Glomerular endothelial cell (primary cell): Measurements from ENCODE around the gene CDKN2B. TPM values are rescaled to one million over a fixed set of nuclear protein-coding genes. Genes with fewer than 3 reads are reported as not detected.

Source experiments
- DNase-seq: peaks from one replicate; pipeline ENCODE4 v3.0.0-alpha.2; 2011; ENCODE audit warnings: low read depth, low spot score; ENCODE audit errors: extremely low read depth
- total RNA-seq: library from RNA; depleted of rRNA; stranded (reverse); fragments of >200 nt; gene quantifications from 2 replicates; pipeline ENCODE4 v1.2.3, GENCODE V29; 2015

CDKN2B gene
- total RNA-seq, 1 donor from 2014 or later: 36.5 TPM

GRCh38 chr9:21995666-21996398 is 13.3 kb downstream of the CDKN2B start:
- DNase-seq: no peak

DNA sequence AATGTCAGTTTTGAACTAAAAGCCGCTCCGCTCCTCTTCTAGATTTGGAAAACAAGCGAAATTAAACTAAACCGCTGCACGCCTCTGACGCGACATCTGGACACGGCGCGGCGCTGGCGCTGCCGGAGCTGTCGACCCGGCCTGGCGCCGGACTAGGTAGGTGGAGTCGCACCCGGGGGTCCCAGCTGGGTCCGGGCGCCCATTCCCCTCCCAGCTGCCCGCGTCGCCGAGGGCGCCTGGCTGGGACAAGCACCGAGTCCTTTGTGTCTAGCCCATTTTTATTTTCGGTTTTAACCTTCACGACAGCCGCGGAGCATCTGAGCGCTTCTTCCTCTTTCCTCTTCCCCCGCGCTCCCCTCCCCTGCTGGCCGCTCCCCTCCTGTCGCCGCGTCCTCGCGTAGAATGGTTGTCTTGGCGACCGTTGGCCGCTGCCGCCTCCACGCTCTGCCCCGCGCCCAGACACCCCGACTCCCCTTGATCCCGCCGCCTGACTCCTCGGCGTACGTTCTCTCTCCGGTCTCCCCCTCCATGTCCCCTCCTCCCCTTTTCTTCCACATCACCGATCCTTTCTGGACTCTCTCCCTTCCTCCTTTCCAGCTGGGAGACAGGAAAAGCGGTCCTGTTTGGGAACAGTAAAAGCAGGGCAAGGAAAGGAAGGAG is 14.0 kb downstream of the CDKN2B start:
- no peak for DNase-seq

- DNase-seq: no peak
Measured at GRCh38 chr9:21994556-21995005, 14.5 kb downstream of the CDKN2B start, which contains the start of gene CDKN2B-AS1. Gene CDKN2B-AS1 (plus strand): TSS chr9:21994791.

- no peak for DNase-seq
Measured at GRCh38 chr9:21993893-21994555, 15.1 kb downstream of the CDKN2B start, which contains the start of gene CDKN2A. Gene CDKN2A (minus strand): TSS chr9:21994392.

GRCh38 chr9:21993007-21993406 is 16.1 kb downstream of the CDKN2B start:
- DNase-seq: no peak

DNA sequence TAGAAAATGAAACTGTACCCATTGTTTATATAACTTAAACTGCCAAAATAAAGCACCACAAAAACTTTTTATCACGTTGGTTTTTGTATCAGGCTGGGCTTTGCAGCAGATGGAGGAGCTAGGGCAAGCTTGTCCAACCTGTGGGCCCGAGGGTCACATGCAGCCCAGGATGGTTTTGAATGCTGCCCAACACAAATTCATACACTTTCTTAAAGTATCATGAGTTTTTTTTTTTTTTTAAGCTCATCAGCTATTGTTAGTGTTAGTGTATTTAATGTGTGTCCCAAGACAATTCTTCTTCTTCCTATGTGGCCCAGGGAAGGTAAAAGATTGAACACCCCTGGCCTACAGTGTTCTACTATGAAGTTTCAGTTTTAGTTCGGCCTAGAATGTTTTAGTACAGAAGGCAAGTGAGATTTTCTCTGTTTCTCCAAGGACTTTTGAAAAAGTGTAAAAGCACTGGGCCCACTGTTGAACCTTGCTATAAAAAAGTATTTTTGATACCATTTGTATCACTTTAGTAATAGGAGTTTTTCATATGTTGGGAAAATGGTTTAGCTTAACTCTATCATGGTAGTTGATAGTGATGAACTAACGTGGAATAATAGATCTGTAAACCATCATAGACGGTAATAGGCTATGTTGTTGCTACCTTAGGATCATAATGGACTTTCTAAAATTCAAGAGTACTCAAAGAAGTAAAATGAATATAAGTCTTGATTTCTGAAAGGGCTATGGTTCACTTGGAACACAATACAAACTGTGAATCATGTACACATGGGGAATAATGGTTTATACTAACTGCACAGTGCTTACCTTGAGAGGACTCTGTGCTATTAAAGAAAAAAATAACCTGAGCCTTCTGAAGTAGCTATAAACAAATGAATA is 17.8 kb downstream of the CDKN2B start:
- DNase-seq: no peak

- no peak for DNase-seq
Measured at GRCh38 chr9:21989440-21990189, 19.5 kb downstream of the CDKN2B start.

DNA sequence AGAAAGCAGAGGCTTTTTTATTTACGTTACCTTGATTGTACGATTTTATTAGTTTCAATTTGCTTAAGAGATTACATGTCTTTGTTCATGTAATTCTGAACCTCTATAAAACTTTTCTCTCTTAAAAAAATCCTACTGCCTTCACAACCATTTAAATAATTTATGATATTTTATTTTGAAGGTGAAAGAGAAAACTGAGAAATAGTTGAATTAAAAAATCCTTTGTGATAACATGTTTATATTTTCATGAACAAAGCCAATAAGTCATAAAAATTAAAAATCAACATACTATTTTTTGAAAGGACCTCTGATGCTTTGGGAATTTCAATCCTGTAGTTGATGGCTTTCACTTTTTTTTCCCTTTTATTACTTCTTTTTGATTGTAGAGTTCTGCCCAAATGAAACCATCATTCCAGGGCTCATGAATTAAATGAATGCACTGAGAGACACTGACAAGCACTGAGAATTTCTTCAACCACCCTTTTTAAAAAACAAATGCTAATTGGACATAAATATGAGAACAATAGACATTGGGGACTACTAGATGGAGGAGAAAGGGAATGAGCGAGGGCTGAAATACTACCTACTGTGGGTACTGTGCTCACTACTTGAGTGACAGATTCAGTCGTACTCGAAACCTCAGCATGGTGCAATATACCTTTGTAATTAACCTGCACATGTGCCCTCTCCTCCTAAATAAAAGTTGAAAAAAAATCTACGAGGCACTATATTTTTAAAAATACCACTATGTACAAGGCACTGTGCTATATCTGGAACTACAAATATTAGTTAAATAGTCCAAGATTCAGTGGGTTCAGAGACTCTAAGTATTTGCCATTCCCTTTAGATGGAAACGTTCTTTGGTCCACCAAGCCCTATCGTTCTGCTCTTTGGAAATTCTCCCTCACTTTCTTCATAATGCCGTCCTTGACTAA is 20.8 kb downstream of the CDKN2B start:
- DNase-seq: no peak

DNA sequence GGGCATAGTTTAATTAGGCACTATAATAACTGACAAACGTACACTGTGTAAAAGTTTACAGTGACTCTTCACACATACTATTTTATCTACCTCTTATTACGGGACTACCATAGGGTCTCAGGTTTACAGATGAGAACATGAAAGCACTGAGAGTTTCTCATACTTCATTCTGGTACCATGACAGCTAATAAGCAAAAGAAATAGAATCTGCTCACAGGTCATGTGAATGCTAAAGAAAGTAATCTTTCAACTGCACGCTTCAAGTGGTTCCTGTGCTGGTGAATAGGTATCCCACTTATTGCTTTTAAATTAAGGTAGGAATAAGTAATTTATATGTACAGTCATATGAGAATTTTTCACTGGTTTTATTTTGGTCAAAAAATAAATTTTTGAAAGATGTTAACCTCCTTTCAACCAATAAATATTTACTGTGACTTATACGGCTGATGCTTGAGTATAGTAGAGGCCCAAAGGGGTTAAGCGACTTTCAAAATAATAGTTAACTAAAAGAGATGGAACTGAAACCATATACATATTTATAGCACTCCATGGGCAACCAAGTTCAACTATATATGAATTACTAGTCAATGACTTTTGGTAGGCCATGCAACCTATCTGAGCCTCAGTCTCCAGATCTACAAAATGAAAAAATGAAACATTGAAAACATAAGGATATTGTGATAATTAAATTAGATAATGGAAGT is 23.0 kb downstream of the CDKN2B start:
- no peak for DNase-seq

GRCh38 chr9:21984101-21984500 is 25.0 kb downstream of the CDKN2B start:
- DNase-seq: no peak

DNA sequence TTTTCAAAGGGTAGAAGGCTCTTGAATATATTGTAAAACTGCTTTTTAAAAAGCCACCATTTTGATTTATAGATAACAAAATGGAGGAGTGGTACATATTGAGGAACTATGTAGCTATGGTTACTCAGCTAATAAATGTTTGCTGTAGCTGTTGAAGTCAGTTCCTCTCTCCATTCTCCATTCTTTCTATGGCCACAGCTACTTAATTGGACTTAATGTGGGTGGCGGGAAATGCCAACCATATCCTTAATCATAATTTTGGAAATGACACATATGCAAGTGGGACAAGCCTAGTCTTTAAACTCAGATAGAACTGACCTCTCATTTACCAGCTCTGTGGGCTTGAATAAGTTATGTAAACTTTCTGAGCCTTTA is 25.6 kb downstream of the CDKN2B start:
- DNase-seq: no peak

GRCh38 chr9:21982861-21983560 is 26.1 kb downstream of the CDKN2B start:
- no peak for DNase-seq

GRCh38 chr9:21982391-21982790 is 26.7 kb downstream of the CDKN2B start:
- no peak for DNase-seq

DNA sequence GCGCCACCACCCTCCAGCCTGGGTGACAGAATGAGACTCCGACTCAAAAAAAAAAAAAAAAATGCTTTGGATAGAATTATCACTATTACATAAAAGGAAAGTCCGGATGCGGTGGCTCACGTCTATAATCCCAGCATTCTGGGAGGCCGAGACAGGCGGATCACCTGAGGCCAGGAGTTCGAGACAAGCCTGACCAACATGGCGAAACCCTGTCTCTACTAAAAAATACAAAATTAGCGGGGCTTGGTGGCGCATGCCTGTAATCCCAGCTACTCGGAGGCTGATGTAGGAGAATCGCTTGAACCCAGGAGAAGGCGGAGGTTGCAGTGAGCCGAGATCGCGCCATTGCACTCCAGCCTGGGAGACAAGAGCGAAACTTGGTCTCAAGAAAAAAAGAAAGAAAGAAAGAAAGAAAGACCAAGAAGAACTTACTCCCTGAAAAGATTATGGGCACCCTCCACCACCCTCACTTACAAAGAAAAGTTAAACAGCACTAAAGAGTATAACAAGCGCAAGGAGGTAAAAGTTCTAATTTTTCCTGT is 32.7 kb downstream of the CDKN2B start:
- no peak for DNase-seq

DNA sequence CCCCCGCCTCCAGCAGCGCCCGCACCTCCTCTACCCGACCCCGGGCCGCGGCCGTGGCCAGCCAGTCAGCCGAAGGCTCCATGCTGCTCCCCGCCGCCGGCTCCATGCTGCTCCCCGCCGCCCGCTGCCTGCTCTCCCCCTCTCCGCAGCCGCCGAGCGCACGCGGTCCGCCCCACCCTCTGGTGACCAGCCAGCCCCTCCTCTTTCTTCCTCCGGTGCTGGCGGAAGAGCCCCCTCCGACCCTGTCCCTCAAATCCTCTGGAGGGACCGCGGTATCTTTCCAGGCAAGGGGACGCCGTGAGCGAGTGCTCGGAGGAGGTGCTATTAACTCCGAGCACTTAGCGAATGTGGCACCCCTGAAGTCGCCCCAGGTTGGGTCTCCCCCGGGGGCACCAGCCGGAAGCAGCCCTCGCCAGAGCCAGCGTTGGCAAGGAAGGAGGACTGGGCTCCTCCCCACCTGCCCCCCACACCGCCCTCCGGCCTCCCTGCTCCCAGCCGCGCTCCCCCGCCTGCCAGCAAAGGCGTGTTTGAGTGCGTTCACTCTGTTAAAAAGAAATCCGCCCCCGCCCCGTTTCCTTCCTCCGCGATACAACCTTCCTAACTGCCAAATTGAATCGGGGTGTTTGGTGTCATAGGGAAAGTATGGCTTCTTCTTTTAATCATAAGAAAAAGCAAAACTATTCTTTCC is 34.2 kb downstream of the CDKN2B start:
- no peak for DNase-seq

GRCh38 chr9:21974343-21974721 is 34.8 kb downstream of the CDKN2B start:
- no peak for DNase-seq

GRCh38 chr9:21972361-21972760 is 36.7 kb downstream of the CDKN2B start:
- DNase-seq: no peak
